Measurements from ENCODE around the gene CCR8.
"Not testable (repeated sequence)": the region's sequence is repeated elsewhere in the genome, so short reads cannot be mapped to it uniquely, and the experiment has no call there.

Gene CCR8

DNA sequence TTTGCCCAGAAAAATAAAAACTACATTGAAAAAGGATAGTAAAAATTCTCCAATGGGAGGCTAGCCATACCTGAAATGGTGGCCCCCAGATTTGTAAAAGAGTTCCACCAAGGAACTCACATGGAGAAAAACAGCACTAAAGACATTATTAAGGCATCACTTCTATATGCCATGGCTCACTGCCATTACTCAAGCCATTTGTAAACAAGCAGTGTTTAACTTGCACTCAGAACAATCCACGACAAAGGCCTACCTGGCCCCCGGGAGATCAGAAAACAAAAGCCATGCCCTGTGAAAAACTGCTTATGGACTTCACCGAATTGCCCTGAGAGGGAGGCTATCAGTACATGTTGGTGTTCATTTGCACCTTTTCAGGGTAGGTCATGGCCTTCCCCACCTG lies 19.6 kb downstream of the CCR8 start:
- no peak for DNase-seq (ENCODE audit: low read depth)

DNA sequence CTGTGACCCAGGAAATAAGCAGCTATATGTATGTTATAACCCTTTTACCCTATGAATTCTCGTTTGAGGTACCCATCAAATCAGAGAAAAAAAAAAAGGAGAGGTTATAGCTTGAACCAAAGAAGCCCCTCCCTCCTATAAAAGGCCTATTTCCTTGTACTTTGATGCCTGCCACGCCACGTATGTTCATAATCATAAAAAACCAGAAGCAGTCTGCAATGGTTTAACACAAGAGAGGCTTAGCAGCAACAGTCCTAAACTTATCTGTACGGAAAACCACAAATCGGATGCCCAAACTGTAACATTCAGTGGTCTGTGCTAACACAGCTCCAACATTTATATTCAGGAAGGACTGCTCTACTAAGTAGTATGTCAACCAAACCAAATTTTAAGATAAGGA lies 21.2 kb downstream of the CCR8 start:
- no peak for DNase-seq (ENCODE audit: low read depth)

DNA sequence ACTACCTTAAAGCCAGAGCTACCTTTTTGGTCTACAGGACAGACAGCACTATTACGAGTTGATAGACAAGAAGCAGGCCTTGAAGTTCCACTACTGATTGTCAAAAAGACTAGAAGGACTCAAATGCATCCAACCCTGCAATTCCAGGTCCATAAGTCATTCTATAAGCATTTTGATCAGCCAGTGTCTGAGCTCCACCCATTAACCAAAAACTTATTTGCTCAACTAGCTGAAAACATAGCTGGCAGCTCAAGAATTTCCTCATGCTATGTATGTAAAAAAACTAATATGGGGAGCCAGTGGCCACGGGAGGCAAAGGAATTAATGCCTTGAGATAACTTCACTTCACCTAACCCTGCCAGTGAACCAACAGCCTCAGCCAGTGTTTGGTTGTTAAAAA lies 21.6 kb downstream of the CCR8 start:
- DNase-seq (ENCODE audit: low read depth): not testable (repeated sequence)

DNA sequence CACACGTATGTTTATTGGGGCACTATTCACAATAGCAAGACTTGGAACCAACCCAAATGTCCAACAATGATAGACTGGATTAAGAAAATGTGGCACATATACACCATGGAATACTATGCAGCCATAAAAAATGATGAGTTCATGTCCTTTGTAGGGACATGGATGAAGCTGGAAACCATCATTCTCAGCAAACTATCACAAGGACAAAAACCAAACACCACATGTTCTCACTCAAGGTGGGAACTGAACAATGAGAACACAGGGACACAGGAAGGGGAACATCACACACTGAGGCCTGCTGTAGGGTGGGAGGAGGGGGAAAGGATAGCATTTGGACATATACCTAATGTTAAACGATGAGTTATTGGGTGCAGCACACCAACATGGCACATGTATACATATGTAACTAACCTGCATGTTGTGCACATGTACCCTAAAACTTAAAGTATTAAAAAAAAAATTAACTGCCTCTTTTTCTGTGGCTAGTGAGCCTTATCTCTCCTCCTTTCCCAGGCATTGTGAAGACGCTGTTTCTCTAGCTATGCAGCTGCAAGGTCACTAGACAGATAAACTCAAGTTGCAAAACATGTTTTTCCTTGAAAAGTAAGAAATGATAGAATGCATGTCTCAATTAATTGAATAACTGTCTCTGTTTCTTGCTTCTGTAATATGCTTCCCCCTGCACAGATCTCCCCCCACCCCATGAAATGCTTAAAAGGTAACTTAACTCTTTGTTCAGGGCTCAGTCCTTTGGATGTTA lies 23.8 kb downstream of the CCR8 start:
- DNase-seq (ENCODE audit: low read depth): not testable (repeated sequence)

DNA sequence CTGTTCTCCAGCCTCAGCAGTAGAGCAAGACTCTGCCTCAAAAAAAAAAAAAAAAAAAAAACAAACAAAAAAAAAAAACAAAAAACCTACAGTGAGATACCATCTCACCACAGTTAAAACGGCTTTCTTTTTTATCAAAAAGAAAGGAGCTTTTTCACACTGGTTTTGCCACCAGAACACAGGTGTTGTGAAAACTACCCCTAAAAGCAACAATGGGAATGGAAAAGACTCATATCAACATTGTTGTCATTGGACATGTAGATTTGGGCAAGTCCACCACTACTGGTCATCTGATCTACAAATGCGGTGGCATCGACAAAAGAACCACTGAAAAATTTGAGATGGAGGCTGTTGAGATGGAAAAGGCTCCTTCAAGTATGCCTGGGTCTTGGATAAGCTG lies 28.8 kb downstream of the CCR8 start:
- DNase-seq (ENCODE audit: low read depth): no peak

DNA sequence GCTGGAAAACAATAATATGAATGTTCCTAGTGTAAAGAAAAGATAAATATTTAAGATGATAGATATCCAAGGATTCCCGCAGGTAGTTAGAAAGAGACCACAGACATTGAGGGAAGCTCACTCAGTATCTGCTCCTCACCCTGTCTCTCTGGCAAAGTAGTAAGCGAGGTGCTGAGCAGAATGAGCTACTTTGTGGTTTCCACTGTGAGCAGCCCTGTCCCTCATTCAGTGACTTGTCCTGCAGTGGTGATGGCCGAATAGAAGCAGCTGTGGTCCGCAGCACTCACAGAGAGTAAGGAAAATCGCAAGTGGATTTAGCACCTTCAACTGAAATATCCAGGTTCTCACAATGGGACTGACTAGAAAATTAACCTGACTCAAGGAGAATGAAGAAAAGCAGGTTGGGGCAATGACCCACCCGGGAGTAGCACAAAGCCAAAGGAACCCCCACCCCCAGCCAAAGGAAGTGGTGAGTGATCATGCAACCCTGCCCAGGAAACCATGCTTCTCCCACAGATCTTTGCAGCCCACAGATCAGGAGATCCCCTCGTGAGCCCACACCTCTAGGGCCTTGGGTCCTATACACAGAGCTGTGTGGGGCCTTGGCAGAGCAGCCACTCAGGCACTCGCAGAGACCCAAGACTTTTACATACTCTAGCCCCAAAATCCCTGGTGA lies 31.9 kb downstream of the CCR8 start:
- no peak for DNase-seq (ENCODE audit: low read depth)

DNA sequence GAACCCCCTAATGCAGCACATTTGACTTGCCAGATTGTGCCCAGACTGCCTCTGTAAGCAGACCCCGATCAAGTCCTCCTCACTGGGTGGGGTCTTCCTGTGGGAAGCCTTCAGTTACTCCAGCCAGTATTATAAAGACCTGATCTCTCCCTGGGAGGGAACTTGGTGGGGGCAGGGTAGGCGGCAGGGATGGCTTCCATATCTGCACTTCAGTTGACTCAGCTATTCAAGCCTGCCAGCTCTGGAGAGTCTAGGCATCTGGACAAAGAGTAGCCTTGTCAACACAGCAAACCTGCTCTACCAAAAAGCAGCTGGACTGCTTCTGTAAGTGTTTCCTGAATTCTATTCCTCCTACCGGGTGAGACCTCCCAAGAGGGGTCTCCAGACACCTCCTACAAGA lies 32.7 kb downstream of the CCR8 start:
- DNase-seq (ENCODE audit: low read depth): no peak

DNA sequence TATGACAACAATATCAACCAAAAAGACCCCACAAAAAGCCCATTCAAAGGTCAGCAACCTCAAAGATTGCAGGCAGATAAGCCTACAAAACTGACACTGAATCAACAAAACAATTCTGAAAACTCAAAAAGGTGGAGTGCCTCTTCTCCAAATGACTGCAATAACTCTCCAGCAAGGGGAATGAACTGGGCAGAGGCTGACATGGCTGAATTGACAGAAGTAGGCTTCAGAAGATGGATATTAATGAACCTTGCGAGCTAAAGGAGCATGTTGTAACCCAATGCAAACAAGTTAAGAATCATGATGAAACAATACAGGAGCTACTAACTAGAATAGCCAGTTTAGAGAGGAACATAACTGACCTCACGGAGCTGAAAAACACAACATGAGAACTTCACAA lies 33.3 kb downstream of the CCR8 start:
- DNase-seq (ENCODE audit: low read depth): no peak

DNA sequence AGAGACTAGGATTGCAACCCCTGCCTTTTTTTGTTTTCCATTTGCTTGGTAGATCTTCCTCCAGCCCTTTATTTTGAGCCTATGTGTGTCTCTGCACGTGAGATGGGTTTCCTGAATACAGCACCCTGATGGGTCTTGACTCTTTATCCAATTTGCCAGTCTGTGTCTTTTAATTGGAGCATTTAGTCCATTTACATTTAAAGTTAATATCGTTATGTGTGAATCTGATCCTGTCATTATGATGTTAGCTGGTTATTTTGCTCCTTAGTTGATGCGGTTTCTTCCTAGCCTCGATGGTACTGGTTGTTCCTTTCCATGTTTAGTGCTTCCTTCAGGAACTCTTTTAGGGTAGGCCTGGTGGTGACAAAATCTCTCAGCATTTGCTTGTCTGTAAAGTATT lies 40.9 kb downstream of the CCR8 start:
- DNase-seq (ENCODE audit: low read depth): not testable (repeated sequence)

DNA sequence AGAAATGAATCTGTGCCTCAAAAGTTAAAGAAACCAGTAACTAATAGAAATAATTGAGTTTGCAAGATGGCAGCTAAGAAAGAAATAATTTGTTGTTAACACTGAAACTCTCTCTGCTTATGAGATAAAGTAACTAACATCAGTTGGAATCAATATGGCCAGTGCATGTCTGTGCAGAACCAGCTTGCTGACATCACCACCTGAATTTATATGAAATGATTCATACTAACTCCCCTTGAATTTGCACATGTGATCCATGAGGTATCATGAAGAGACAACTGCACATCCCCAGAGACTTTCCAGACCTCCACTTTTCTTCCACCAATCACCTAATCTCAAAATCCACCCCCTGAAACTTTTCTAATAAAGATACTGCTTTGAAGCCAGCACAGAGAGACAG lies 43.3 kb downstream of the CCR8 start:
- DNase-seq (ENCODE audit: low read depth): no peak

DNA sequence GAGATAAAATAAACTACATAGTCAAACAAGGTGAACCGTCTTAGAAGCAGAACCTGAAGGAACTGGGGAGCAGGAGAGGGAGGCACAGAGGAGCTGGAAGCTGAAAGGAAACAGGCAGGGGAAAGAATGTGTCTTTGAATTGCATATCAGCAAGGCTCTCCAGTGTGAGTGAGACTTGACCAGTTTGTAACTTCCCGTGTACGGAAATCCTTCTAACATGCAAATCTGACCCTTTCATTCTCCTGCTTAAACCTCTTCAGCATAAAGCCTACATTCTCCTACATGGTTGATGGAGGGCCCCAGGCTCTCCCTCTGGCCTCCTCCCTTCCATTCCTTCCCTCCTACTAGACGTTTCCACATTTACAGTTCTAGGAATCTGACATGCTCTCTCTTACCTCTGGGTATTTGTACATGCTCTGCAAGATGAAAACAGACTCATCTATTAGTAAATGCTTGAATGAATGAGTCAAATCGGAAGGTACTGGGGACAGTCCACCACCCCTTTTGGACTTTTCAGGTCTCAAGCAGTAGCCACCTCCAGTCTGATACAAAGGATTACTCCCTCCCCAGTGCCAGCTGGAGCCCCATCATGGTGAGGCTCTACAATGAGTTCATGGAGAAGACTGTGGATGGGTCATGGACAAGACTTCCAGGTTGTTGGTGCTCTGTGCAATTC lies 47.6 kb downstream of the CCR8 start:
- DNase-seq (ENCODE audit: low read depth): no peak

DNA sequence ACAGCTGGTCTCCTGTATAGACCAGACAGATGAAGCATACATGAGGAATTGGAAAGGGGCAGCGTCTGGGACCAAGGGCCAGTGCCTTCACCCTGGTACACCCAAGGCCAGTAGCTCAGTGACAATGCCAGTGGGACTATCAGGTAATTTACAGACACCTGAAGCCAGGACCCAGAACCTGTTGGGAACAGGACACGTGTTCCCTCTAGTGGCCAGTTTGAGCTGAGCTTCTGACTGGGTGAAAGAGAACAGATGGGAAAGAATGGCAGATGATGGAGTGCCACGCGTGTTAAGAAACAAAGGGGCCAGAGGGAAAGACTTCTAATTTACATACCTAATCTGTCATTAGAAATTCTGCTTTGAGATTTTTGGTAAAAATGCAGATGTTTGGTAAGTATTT lies 48.6 kb downstream of the CCR8 start:
- DNase-seq (ENCODE audit: low read depth): peak; percentile 32

DNA sequence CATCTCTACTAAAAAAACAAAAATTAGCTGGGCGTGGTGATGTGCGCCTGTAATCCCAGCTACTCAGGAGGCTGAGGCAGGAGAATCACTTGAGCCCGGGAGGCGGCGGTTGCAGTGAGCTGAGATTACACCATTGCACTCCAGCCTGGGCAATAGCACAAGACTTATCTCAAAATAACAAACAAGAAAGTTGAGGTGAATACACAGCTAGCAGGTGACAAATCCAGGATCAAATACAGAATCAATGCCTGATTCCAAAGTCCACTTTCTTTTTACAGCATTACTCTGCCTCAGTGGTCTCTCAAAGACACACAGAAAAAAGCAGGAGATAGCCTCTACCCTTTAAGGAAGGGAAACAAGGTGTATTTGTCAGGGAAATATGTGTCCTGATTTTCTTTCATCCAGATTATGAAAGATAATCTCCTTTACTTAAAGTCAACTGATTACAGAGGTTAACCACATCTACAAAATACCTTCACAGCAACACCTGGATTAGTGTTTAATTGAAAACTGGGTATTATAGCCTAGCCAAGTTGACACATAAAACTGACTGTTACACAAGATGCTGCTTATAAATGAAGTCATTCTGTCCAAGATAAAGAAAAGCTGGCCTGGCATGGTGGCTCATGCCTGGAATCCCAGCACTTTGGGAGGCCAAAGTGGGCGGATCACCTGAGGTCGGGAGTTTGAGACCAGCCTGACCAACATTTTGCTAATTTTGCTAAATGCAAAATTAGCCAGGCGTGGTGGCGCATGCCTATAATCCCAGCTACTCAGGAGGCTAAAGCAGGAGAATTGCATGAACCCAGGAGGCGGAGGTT lies 49.7 kb downstream of the CCR8 start:
- no peak for DNase-seq (ENCODE audit: low read depth)

DNA sequence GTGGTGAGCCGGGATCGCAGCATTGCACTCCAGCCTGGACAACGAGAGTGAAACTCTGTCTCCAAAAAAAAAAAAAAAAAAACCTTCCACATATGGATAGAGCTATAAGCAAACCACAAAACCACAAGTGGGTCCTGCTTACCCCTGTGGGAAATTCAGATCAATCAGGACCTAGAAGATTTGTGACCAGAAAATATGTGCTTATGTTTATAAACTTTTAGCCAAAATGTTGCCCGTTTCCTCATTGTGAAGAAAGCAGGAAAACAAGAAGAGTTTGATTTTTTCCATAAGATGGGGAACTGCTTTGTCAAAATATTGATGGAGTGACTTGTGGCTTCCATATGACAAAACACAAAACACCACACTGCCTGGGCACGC lies 50.3 kb downstream of the CCR8 start:
- DNase-seq (ENCODE audit: low read depth): no peak

DNA sequence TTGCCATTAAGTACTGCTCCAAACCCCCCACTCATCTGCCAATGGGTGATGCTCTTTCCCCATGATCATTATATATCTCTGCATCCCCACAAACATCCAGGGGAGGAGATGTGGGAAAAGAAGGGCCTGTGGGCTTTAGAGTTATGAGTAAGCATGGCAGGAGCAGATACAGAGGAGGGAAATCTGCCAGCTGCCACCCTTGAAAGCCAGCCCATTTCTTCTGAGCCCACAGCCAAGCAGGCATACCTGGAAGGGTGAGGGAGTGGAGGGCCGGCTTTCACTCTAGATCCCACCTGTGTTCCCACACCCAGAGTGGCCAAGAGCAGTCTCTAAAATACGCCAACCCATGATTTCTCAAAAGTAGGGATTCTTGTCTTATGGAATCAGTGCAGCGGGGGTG lies 51.9 kb downstream of the CCR8 start:
- no peak for DNase-seq (ENCODE audit: low read depth)
